ENCODE data around the gene BRME1. TPM values are rescaled to one million over a fixed set of nuclear protein-coding genes. Genes with fewer than 3 reads are reported as not detected.
"Not testable (repeated sequence)": the region's sequence is repeated elsewhere in the genome, so short reads cannot be mapped to it uniquely, and the experiment has no call there.

BRME1 gene
- total RNA-seq, 1 experiment from 2014 or later: 1.7 TPM

DNA sequence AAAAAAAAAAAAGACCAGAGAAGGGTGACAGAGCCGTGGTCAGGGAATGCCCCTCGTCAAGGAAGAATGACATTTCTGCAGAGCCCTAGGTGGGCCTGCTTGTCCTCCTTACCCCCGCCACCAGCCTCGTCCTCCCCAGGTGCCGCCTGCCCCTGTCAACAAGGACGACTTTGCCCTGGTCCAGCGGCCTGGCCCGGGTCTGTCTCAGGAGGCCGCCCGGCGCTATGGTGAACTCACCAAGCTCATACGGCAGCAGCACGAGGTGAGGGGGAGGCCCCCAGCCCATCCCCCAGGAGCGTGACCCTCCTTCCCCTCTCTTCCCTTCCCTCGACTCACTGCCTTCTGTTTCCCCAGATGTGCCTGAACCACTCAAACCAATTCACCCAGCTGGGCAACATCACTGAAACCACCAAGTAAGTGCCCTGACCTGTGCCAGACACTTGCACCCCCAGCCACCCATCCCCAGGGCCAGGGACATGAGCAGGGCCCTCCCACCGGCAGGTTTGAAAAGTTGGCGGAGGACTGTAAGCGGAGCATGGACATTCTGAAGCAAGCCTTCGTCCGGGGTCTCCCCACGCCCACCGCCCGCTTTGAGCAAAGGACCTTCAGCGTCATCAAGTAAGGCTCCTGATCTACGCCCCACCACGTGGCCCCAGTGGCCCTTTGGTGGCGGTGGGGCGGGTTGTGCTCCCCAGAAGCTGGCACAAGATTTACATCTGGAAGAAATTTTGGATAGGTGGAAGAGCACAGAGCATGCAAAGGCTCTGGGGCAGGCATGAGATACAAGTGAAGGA is 17.5 kb upstream of the BRME1 start:
- H3K4me1 ChIP-seq (ENCODE audit: control insufficient read depth in 1 of 2, insufficient read depth in 2 of 2, low read length in 2 of 2): no peaks in the 10 kb centered on the region
- intact Hi-C loops (cut with micrococcal nuclease): no loop called here
- ChIA-PET RAD21 (ENCODE audit: low non-redundant PET in 1 of 2, low total read pairs in 2 of 2, uncharacterized antibody in 2 of 2, unreplicated experiment in 2 of 2) (no interaction called here), CTCF (no interaction called here), POLR2A (no interaction called here)
- H3K27ac ChIP-seq (ENCODE audit: low read depth, low read length): no peak overlapping the region
- no peak overlapping the region for H3K4me3 ChIP-seq (replicated peaks in 1 of 2; ENCODE audit: low read depth in 1 of 2, low read length in 2 of 2)
- H4K20me1 ChIP-seq (ENCODE audit: insufficient read depth): no peaks in the 10 kb centered on the region
- H3K9ac ChIP-seq (ENCODE audit: low read length): no peak overlapping the region
- H2AFZ ChIP-seq (ENCODE audit: low read depth, low read length, poor library complexity, severe bottlenecking): no peak overlapping the region
- no TSS peak for BruUV-seq (replicated peaks)
- DNase-seq (ENCODE audit: low read depth, low spot score): no peak
- TF ChIP-seq JUND (IDR thresholded peaks at IDR 0.05) (no peak), RAD21 (IDR thresholded peaks at IDR 0.05; ENCODE audit: low read depth) (no peak), CBX3 (IDR thresholded peaks at IDR 0.05; ENCODE audit: low read depth) (no peak), FOSL1 (IDR thresholded peaks at IDR 0.05; ENCODE audit: low read depth) (no peak), EZH2 (IDR thresholded peaks at IDR 0.05) (no peak)
- TF ChIP-seq, protein P1, sequence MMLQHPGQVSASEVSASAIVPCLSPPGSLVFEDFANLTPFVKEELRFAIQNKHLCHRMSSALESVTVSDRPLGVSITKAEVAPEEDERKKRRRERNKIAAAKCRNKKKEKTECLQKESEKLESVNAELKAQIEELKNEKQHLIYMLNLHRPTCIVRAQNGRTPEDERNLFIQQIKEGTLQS (IDR thresholded peaks at IDR 0.05): no peak
- TF ChIP-seq, protein P2, sequence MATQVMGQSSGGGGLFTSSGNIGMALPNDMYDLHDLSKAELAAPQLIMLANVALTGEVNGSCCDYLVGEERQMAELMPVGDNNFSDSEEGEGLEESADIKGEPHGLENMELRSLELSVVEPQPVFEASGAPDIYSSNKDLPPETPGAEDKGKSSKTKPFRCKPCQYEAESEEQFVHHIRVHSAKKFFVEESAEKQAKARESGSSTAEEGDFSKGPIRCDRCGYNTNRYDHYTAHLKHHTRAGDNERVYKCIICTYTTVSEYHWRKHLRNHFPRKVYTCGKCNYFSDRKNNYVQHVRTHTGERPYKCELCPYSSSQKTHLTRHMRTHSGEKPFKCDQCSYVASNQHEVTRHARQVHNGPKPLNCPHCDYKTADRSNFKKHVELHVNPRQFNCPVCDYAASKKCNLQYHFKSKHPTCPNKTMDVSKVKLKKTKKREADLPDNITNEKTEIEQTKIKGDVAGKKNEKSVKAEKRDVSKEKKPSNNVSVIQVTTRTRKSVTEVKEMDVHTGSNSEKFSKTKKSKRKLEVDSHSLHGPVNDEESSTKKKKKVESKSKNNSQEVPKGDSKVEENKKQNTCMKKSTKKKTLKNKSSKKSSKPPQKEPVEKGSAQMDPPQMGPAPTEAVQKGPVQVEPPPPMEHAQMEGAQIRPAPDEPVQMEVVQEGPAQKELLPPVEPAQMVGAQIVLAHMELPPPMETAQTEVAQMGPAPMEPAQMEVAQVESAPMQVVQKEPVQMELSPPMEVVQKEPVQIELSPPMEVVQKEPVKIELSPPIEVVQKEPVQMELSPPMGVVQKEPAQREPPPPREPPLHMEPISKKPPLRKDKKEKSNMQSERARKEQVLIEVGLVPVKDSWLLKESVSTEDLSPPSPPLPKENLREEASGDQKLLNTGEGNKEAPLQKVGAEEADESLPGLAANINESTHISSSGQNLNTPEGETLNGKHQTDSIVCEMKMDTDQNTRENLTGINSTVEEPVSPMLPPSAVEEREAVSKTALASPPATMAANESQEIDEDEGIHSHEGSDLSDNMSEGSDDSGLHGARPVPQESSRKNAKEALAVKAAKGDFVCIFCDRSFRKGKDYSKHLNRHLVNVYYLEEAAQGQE (IDR thresholded peaks at IDR 0.05; ENCODE audit: low read depth): no peak
- TF ChIP-seq, protein P3, sequence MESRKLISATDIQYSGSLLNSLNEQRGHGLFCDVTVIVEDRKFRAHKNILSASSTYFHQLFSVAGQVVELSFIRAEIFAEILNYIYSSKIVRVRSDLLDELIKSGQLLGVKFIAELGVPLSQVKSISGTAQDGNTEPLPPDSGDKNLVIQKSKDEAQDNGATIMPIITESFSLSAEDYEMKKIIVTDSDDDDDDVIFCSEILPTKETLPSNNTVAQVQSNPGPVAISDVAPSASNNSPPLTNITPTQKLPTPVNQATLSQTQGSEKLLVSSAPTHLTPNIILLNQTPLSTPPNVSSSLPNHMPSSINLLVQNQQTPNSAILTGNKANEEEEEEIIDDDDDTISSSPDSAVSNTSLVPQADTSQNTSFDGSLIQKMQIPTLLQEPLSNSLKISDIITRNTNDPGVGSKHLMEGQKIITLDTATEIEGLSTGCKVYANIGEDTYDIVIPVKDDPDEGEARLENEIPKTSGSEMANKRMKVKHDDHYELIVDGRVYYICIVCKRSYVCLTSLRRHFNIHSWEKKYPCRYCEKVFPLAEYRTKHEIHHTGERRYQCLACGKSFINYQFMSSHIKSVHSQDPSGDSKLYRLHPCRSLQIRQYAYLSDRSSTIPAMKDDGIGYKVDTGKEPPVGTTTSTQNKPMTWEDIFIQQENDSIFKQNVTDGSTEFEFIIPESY (IDR thresholded peaks at IDR 0.05; ENCODE audit: extremely low read depth, insufficient replicate concordance, low read length): no peak
- no peaks in the 10 kb centered on the region for H3K27me3 ChIP-seq (ENCODE audit: insufficient read depth, low read length)
- H3K79me2 ChIP-seq (ENCODE audit: insufficient read depth, low read length): no peaks in the 10 kb centered on the region
- H3K9me3 ChIP-seq (ENCODE audit: control insufficient read depth in 1 of 2, insufficient read depth in 1 of 2, low read depth in 1 of 2, low read length in 2 of 2): peaks cover 0 to 6% of the 10 kb centered on the region in 2 experiments; a peak in 1 of 4 replicates
- no peak for ATAC-seq
- peaks cover 15 to 35% of the 10 kb centered on the region in 2 experiments for H3K36me3 ChIP-seq (ENCODE audit: control insufficient read depth in 1 of 2, insufficient read depth in 2 of 2, low read length in 2 of 2)
- H3K9me2 ChIP-seq (ENCODE audit: insufficient read depth): no peaks in the 10 kb centered on the region
- no peak overlapping the region for H3K4me2 ChIP-seq (ENCODE audit: low read length)

DNA sequence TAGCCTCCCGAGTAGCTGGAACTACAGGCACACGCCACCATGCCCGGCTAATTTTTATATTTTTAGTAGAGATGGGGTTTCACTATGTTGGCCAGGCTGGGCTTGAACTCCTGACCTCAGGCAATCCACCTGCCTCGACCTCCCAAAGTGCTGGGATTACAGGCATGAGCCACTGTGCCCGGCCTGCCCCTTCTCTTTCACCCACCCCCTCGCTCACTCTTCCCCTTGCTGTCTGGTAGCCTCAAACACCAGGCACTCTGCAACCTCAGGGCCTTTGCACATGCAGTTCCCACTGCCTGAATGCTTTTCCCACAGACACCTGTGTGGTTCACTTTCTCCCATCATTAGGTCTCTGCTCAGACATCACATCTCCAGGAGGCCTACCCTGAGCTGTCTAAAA is 16.2 kb upstream of the BRME1 start:
- H3K9ac ChIP-seq (ENCODE audit: low read length); POLR2A ChIA-PET; DNase-seq (ENCODE audit: low read depth, low spot score); intact Hi-C loops (cut with micrococcal nuclease); H3K27ac ChIP-seq (ENCODE audit: low read depth, low read length); H2AFZ ChIP-seq (ENCODE audit: low read depth, low read length, poor library complexity, severe bottlenecking); H3K9me3 ChIP-seq (ENCODE audit: control insufficient read depth in 1 of 2, insufficient read depth in 1 of 2, low read depth in 1 of 2, low read length in 2 of 2); H3K9me2 ChIP-seq (ENCODE audit: insufficient read depth); CTCF ChIA-PET; H3K4me2 ChIP-seq (ENCODE audit: low read length); BruUV-seq (replicated peaks); H4K20me1 ChIP-seq (ENCODE audit: insufficient read depth); RAD21 ChIA-PET (ENCODE audit: low non-redundant PET in 1 of 2, low total read pairs in 2 of 2, uncharacterized antibody in 2 of 2, unreplicated experiment in 2 of 2); H3K4me3 ChIP-seq (replicated peaks in 1 of 2; ENCODE audit: low read depth in 1 of 2, low read length in 2 of 2); ATAC-seq; H3K27me3 ChIP-seq (ENCODE audit: insufficient read depth, low read length); H3K4me1 ChIP-seq (ENCODE audit: control insufficient read depth in 1 of 2, insufficient read depth in 2 of 2, low read length in 2 of 2); H3K79me2 ChIP-seq (ENCODE audit: insufficient read depth, low read length): not testable (repeated sequence)
- H3K36me3 ChIP-seq (ENCODE audit: control insufficient read depth in 1 of 2, insufficient read depth in 2 of 2, low read length in 2 of 2): peaks cover 10 to 33% of the 10 kb centered on the region in 2 experiments
